Gastrocnemius medialis (tissue), 4 donors: ENCODE data around the gene IPO5.

Experiments
- POLR2A ChIP-seq, 2 donors: fragments of 450-650 bp; IDR thresholded peaks; one replicate each; pipeline ENCODE4 v1.6.1; 2017; ENCODE audit warnings: antibody characterized with exemption in 2 of 2, mild to moderate bottlenecking in 2 of 2, moderate library complexity in 2 of 2
- TF ChIP-seq, protein P1 (sequence below), 5 experiments: fragments of 450-650 bp in 3 of 5; fragments of 200-600 bp in 2 of 5; sonication (generic) in 2 of 5; IDR thresholded peaks in 4 of 5; conservative IDR thresholded peaks in 1 of 5; 1 replicate in 4 of 5; 2 replicates in 1 of 5; pipeline ENCODE4 v1.5.1; 2016 to 2019; ENCODE audit warnings: antibody characterized with exemption in 5 of 5, mild to moderate bottlenecking in 3 of 5, moderate library complexity in 3 of 5

DNA sequence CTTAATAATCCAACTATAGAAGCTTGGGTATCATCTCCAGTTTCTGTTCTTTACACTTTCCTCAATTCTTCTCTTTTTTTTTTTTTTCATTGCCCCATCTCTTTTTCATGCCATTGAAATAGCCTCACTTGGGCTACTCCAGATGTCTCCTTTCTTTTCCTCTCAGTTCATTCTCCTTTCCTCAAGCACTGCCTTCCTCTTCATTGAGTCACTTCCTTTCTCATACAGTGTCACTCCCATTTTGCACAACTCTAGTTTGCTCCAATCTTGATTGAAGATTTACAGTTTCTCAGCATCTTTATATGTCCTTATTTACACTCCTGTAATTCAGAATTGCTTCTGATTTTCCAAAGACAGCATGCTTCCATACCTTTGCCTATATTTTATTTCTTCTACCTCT lies 61.3 kb downstream of the IPO5 start:
- TF ChIP-seq POLR2A (IDR thresholded peaks at IDR 0.05), result no peak
- TF ChIP-seq, protein P1, sequence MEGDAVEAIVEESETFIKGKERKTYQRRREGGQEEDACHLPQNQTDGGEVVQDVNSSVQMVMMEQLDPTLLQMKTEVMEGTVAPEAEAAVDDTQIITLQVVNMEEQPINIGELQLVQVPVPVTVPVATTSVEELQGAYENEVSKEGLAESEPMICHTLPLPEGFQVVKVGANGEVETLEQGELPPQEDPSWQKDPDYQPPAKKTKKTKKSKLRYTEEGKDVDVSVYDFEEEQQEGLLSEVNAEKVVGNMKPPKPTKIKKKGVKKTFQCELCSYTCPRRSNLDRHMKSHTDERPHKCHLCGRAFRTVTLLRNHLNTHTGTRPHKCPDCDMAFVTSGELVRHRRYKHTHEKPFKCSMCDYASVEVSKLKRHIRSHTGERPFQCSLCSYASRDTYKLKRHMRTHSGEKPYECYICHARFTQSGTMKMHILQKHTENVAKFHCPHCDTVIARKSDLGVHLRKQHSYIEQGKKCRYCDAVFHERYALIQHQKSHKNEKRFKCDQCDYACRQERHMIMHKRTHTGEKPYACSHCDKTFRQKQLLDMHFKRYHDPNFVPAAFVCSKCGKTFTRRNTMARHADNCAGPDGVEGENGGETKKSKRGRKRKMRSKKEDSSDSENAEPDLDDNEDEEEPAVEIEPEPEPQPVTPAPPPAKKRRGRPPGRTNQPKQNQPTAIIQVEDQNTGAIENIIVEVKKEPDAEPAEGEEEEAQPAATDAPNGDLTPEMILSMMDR (IDR thresholded peaks at IDR 0.05 in 4 of 5, conservative IDR thresholded peaks at IDR 0.05 in 1 of 5), result no peak
